H9 (cell line): ENCODE results near the gene MAP3K10. TPM values are rescaled to one million over a fixed set of nuclear protein-coding genes. Genes with fewer than 3 reads are reported as not detected.
"Not testable (repeated sequence)": the region's sequence is repeated elsewhere in the genome, so short reads cannot be mapped to it uniquely, and the experiment has no call there.

Experiments
- DNase-seq: peaks from one replicate; pipeline ENCODE4 v3.0.0-alpha.2; 2017
- H2AFZ ChIP-seq: one replicate; pipeline ENCODE4 v1.6.1; 2013; ENCODE audit warnings: mild to moderate bottlenecking, low read length, control low read depth, moderate library complexity
- H2AK5ac ChIP-seq: 2 replicates; pipeline ENCODE4 v1.6.1; 2013; ENCODE audit warnings: low read length, control low read depth, mixed read lengths; ENCODE audit not compliant: insufficient read length
- H2BK120ac ChIP-seq: one replicate; pipeline ENCODE4 v1.6.1; 2013; ENCODE audit warnings: low read depth, mild to moderate bottlenecking, low read length, control low read depth, inconsistent platforms; ENCODE audit not compliant: poor library complexity, severe bottlenecking
- H2BK12ac ChIP-seq: 2 replicates; pipeline ENCODE4 v1.6.1; 2013; ENCODE audit warnings: low read length, control low read depth, mixed read lengths, low read depth; ENCODE audit not compliant: insufficient read length
- H2BK15ac ChIP-seq: 2 replicates; pipeline ENCODE4 v1.6.1; 2013; ENCODE audit warnings: low read depth, low read length, control low read depth
- H2BK20ac ChIP-seq: one replicate; pipeline ENCODE4 v1.6.1; 2013; ENCODE audit warnings: low read depth, mild to moderate bottlenecking, low read length, control low read depth, inconsistent platforms; ENCODE audit not compliant: poor library complexity, severe bottlenecking
- H2BK5ac ChIP-seq: 2 replicates; pipeline ENCODE4 v1.6.1; 2013; ENCODE audit warnings: low read length, control low read depth, mixed read lengths; ENCODE audit not compliant: insufficient read length
- H3K14ac ChIP-seq: 2 replicates; pipeline ENCODE4 v1.6.1; 2013; ENCODE audit warnings: low read length, control low read depth; ENCODE audit not compliant: insufficient read depth
- H3K18ac ChIP-seq: 2 replicates; pipeline ENCODE4 v1.6.1; 2013; ENCODE audit warnings: low read depth, mild to moderate bottlenecking, mixed read lengths, low read length, control low read depth; ENCODE audit not compliant: insufficient read length
- H3K23ac ChIP-seq: 2 replicates; pipeline ENCODE4 v1.6.1; 2013; ENCODE audit warnings: low read length, control low read depth, mixed read lengths, low read depth; ENCODE audit not compliant: insufficient read length
- H3K23me2 ChIP-seq: 2 replicates; pipeline ENCODE4 v1.6.1; 2013; ENCODE audit warnings: low read depth, mild to moderate bottlenecking, mixed read lengths, low read length, control low read depth; ENCODE audit not compliant: insufficient read length, poor library complexity, severe bottlenecking
- H3K27ac ChIP-seq: 2 replicates; pipeline ENCODE4 v1.5.1; 2013; ENCODE audit warnings: low read length, control low read depth, mixed read lengths, low read depth; ENCODE audit not compliant: insufficient read length
- H3K27me3 ChIP-seq: 2 replicates; pipeline ENCODE4 v1.6.1; 2013; ENCODE audit warnings: low read length, control low read depth, inconsistent platforms; ENCODE audit not compliant: insufficient read depth
- H3K4ac ChIP-seq: 2 replicates; pipeline ENCODE4 v1.6.1; 2013; ENCODE audit warnings: low read depth, mild to moderate bottlenecking, control low read depth, inconsistent platforms, low read length, moderate library complexity
- H3K4me1 ChIP-seq: 2 replicates; pipeline ENCODE4 v1.6.1; 2013; ENCODE audit warnings: low read length, control low read depth, inconsistent platforms; ENCODE audit not compliant: insufficient read depth
- H3K4me2 ChIP-seq: 2 replicates; pipeline ENCODE4 v1.6.1; 2013; ENCODE audit warnings: low read length, control low read depth, mixed read lengths; ENCODE audit not compliant: insufficient read length, insufficient read depth
- H3K56ac ChIP-seq: 2 replicates; pipeline ENCODE4 v1.6.1; 2013; ENCODE audit warnings: low read depth, mild to moderate bottlenecking, mixed read lengths, low read length, control low read depth; ENCODE audit not compliant: insufficient read length
- H3K79me1 ChIP-seq: 2 replicates; pipeline ENCODE4 v1.6.1; 2013; ENCODE audit warnings: low read depth, mild to moderate bottlenecking, moderate library complexity, low read length, control low read depth, inconsistent platforms; ENCODE audit not compliant: insufficient read depth, poor library complexity, severe bottlenecking
- H3K79me2 ChIP-seq: 2 replicates; pipeline ENCODE4 v1.6.1; 2013; ENCODE audit warnings: low read length, control low read depth, inconsistent platforms; ENCODE audit not compliant: insufficient read depth
- H3K9ac ChIP-seq: 2 replicates; pipeline ENCODE4 v1.6.1; 2013; ENCODE audit warnings: low read length, control low read depth, mixed read lengths; ENCODE audit not compliant: insufficient read length; ENCODE audit errors: extremely low read depth
- H3K9me3 ChIP-seq: one replicate; pipeline ENCODE4 v1.6.1; 2013; ENCODE audit warnings: low read depth, low read length, inconsistent platforms; ENCODE audit not compliant: control insufficient read depth
- H3T11ph ChIP-seq: one replicate; pipeline ENCODE4 v1.6.1; 2013; ENCODE audit warnings: mild to moderate bottlenecking, low read length, control low read depth, inconsistent platforms
- H4K20me1 ChIP-seq: one replicate; pipeline ENCODE4 v1.6.1; 2013; ENCODE audit not compliant: control insufficient read depth, insufficient read length, insufficient read depth
- H4K5ac ChIP-seq: 2 replicates; pipeline ENCODE4 v1.6.1; 2013; ENCODE audit warnings: low read depth, mild to moderate bottlenecking, mixed read lengths, low read length, control low read depth; ENCODE audit not compliant: insufficient read length
- H4K8ac ChIP-seq: replicated peaks from 2 replicates; pipeline ENCODE4 v1.6.1; 2013; ENCODE audit warnings: low read length, control low read depth, mixed read lengths, low read depth; ENCODE audit not compliant: insufficient read length
- H4K91ac ChIP-seq: 2 replicates; pipeline ENCODE4 v1.6.1; 2013; ENCODE audit warnings: low read depth, mild to moderate bottlenecking, moderate library complexity, mixed read lengths, low read length, control low read depth; ENCODE audit not compliant: insufficient read length
- H3K27ac Mint-ChIP-seq, 3 experiments: 2 replicates in 2 of 3; 3 replicates in 1 of 3; pipeline ENCODE4 v1.8.0; 2020 to 2021; ENCODE audit warnings: mixed read lengths in 3 of 3, mild to moderate bottlenecking in 1 of 3, moderate library complexity in 1 of 3
- H3K27me3 Mint-ChIP-seq: 2 replicates; pipeline ENCODE4 v1.8.0; 2021; ENCODE audit warnings: low read depth, mild to moderate bottlenecking, moderate library complexity, mixed read lengths
- H3K36me3 Mint-ChIP-seq, 3 experiments: 2 replicates in 2 of 3; 3 replicates in 1 of 3; pipeline ENCODE4 v1.8.0; 2020 to 2021; ENCODE audit warnings: low read depth in 3 of 3, mixed read lengths in 3 of 3; ENCODE audit not compliant: insufficient read depth in 1 of 3
- H3K4me1 Mint-ChIP-seq, 2 experiments: 2 replicates each; pipeline ENCODE4 v1.8.0; 2020; ENCODE audit warnings: mixed read lengths in 2 of 2
- H3K4me3 Mint-ChIP-seq, 2 experiments: 2 replicates in 1 of 2; 3 replicates in 1 of 2; pipeline ENCODE4 v1.8.0; 2020 to 2021; ENCODE audit warnings: mild to moderate bottlenecking in 2 of 2, mixed read lengths in 2 of 2, moderate library complexity in 1 of 2
- H3K9me3 Mint-ChIP-seq, 2 experiments: 2 replicates in 1 of 2; 3 replicates in 1 of 2; pipeline ENCODE4 v1.8.0; 2020; ENCODE audit warnings: mild to moderate bottlenecking in 2 of 2, mixed read lengths in 2 of 2, moderate library complexity in 1 of 2
- CTCF ChIP-seq: fragments of 200-600 bp; sonication (generic); conservative IDR thresholded peaks from 3 replicates; pipeline ENCODE4 v1.8.0; 2021; ENCODE audit warnings: antibody characterized with exemption, mild to moderate bottlenecking
- WGBS: extraction: QIAGEN DNeasy Blood & Tissue Kit; methylation state at CpG from one replicate; pipeline ENCODE4 v1.1.7; 2013; ENCODE audit warnings: missing lambda C conversion rate, low lambda C conversion rate, mixed read lengths; ENCODE audit not compliant: insufficient read length; ENCODE audit errors: extremely low coverage; 5-methylcytosine and 5-hydroxymethylcytosine counted together
- total RNA-seq: library from RNA; stranded (reverse); gene quantifications from 2 replicates; pipeline ENCODE4 v1.2.1, GENCODE V29; 2021

Gene MAP3K10
- total RNA-seq, 1 experiment from 2014 or later: 19.0 TPM

- Histone ChIP-seq H3K23ac (no peak within 1 kb of the TSS), H2BK15ac (no peak within 1 kb of the TSS), H4K20me1 (no peaks in the 10 kb centered on the region), H2AK5ac (no peak within 1 kb of the TSS), H3K4me2 (peak within 1 kb of the TSS; percentile 65), H2BK12ac (no peak within 1 kb of the TSS), H3K79me2 (no peaks in the 10 kb centered on the region), H3K9me3 (no peaks in the 10 kb centered on the region), H4K91ac (no peak within 1 kb of the TSS), H4K8ac (no peak within 1 kb of the TSS), H3K23me2 (no peaks in the 10 kb centered on the region), H3K56ac (no peak within 1 kb of the TSS), H2BK20ac (no peak within 1 kb of the TSS), H3K4me1 (no peaks in the 10 kb centered on the region), H3K27me3 (no peaks in the 10 kb centered on the region; the same call in 1 of the 2 replicates), H3K27ac (no peak within 1 kb of the TSS), H2BK120ac (no peak within 1 kb of the TSS), H2BK5ac (no peak within 1 kb of the TSS), H3K18ac (no peak within 1 kb of the TSS), H3K4ac (no peak within 1 kb of the TSS), H3K79me1 (no peaks in the 10 kb centered on the region), H4K5ac (no peak within 1 kb of the TSS), H3K14ac (no peak within 1 kb of the TSS), H3T11ph (no peak within 1 kb of the TSS), H2AFZ (no peak within 1 kb of the TSS), H3K9ac (no peak within 1 kb of the TSS)
- Mint-ChIP-seq H3K9me3 (peaks cover 3 to 7% of the 10 kb centered on the region in 2 experiments), H3K27ac (no peak within 1 kb of the TSS), H3K4me3 (peak within 1 kb of the TSS; percentile 44 to 59; a peak in 4 of 5 replicates), H3K4me1 (peaks cover 10 to 15% of the 10 kb centered on the region in 2 experiments), H3K36me3 (peaks cover 2 to 5% (median 4%) of the 10 kb centered on the region in 3 experiments; a peak in 5 of 7 replicates), H3K27me3 (peaks cover 45% of the 10 kb centered on the region)
- TF ChIP-seq CTCF: peak; percentile 15; the same call in 1 of the 3 replicates
- peak; percentile 81 for DNase-seq
- no CpG with 5 or more reads among the region's 75 CpGs for WGBS
Measured at GRCh38 chr19:40217934-40218890, 27.0 kb downstream of the MAP3K10 start, which contains the start of gene TTC9B. TTC9B (minus strand) TSS chr19:40218384; CDS start chr19:40218381, 3 bp downstream.

GRCh38 chr19:40219029-40219428 lies 27.8 kb downstream of the MAP3K10 start:
- H4K5ac ChIP-seq, H2AK5ac ChIP-seq, H3K14ac ChIP-seq, H2BK20ac ChIP-seq, H3K9me3 ChIP-seq, H3T11ph ChIP-seq, H2BK12ac ChIP-seq, H3K9me3 Mint-ChIP-seq, H3K23me2 ChIP-seq, H3K4me2 ChIP-seq, H3K27ac Mint-ChIP-seq, H3K4me3 Mint-ChIP-seq, H3K9ac ChIP-seq, DNase-seq, H2AFZ ChIP-seq, H4K20me1 ChIP-seq, H3K23ac ChIP-seq, H3K36me3 Mint-ChIP-seq, H2BK15ac ChIP-seq, H2BK120ac ChIP-seq, H3K79me2 ChIP-seq, H3K4ac ChIP-seq, H3K79me1 ChIP-seq, H4K91ac ChIP-seq, H2BK5ac ChIP-seq, H3K27me3 ChIP-seq, H3K18ac ChIP-seq, H4K8ac ChIP-seq, H3K27ac ChIP-seq, H3K56ac ChIP-seq, H3K4me1 ChIP-seq: not testable (repeated sequence)
- WGBS: no CpG with 5 or more reads among the region's 4 CpGs
- Mint-ChIP-seq H3K4me1 (peaks cover 10 to 15% of the 10 kb centered on the region in 2 experiments), H3K27me3 (peaks cover 45% of the 10 kb centered on the region)
